ENCODE data around the gene UGT2B15.

DNA sequence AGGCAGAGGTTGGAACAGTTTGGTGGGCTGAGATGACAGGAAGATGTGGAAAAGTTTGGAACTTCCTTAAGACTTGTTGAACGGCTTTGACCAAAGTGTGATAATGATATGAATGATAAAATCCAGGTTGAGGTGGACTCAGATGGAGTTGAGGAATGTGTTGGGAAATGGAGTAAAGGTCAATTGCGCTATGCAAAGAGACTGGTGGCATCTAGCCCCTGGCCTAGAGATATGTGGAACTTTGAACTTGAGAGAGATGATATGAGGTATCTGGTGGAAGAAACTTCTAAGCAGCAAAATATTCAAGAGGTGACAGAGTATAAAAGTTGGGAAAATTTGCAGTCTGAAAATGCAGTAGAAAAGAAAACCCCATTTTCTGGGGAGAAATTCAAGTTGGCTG, 73.0 kb downstream of the UGT2B15 start:
- no peak for TF ChIP-seq POLR2A (IDR thresholded peaks at IDR 0.05)
- TF ChIP-seq CTCF (IDR thresholded peaks at IDR 0.05): no peak
- no peak for TF ChIP-seq POLR2AphosphoS5 (IDR thresholded peaks at IDR 0.05)
- no peak for TF ChIP-seq EP300 (IDR thresholded peaks at IDR 0.05)
